ENCODE data around the gene IGSF5.
A peak's percentile ranks its signal among the peaks of the same experiment; 100 is the strongest.
"Not testable (repeated sequence)": the region's sequence is repeated elsewhere in the genome, so short reads cannot be mapped to it uniquely, and the experiment has no call there.

The IGSF5 gene

GRCh38 chr21:39744883-39745282, at the start of gene IGSF5:
Gene IGSF5, plus strand, starts transcription at chr21:39745183. Its CDS starts 327 bp downstream, at chr21:39745510.
- not testable (repeated sequence) for DNase-seq (ENCODE audit: extremely low read depth in 1 of 2, low read depth in 1 of 2)

GRCh38 chr21:39696196-39696595, 48.8 kb upstream of the IGSF5 start:
- DNase-seq (ENCODE audit: extremely low read depth in 1 of 2, low read depth in 1 of 2): no peak

- DNase-seq (ENCODE audit: extremely low read depth in 1 of 2, low read depth in 1 of 2): no peak
These were observed 48.4 kb upstream of the IGSF5 start for GRCh38 chr21:39696618-39697017.

- DNase-seq (ENCODE audit: extremely low read depth in 1 of 2, low read depth in 1 of 2): no peak
These were observed 44.7 kb upstream of the IGSF5 start for GRCh38 chr21:39700318-39700717.

GRCh38 chr21:39703578-39703977, 41.4 kb upstream of the IGSF5 start:
- DNase-seq (ENCODE audit: extremely low read depth in 1 of 2, low read depth in 1 of 2): no peak

- no peak for DNase-seq (ENCODE audit: extremely low read depth in 1 of 2, low read depth in 1 of 2)
These were observed 39.1 kb upstream of the IGSF5 start for GRCh38 chr21:39705849-39706248.

GRCh38 chr21:39707316-39707715, 37.7 kb upstream of the IGSF5 start:
- no peak for DNase-seq (ENCODE audit: extremely low read depth in 1 of 2, low read depth in 1 of 2)

- DNase-seq (ENCODE audit: extremely low read depth in 1 of 2, low read depth in 1 of 2): no peak
These were observed 34.1 kb upstream of the IGSF5 start for GRCh38 chr21:39710866-39711265.

GRCh38 chr21:39712273-39712672, 32.7 kb upstream of the IGSF5 start:
- DNase-seq (ENCODE audit: extremely low read depth in 1 of 2, low read depth in 1 of 2): no peak

- no peak for DNase-seq (ENCODE audit: extremely low read depth in 1 of 2, low read depth in 1 of 2)
These were observed 32.0 kb upstream of the IGSF5 start for GRCh38 chr21:39712976-39713375.

GRCh38 chr21:39713905-39714304, 31.1 kb upstream of the IGSF5 start:
- DNase-seq (ENCODE audit: extremely low read depth in 1 of 2, low read depth in 1 of 2): no peak

GRCh38 chr21:39714331-39714730, 30.7 kb upstream of the IGSF5 start:
- DNase-seq (ENCODE audit: extremely low read depth in 1 of 2, low read depth in 1 of 2): no peak

- DNase-seq (ENCODE audit: extremely low read depth in 1 of 2, low read depth in 1 of 2): peak; percentile 2 to 12
These were observed 29.1 kb upstream of the IGSF5 start for GRCh38 chr21:39715804-39716397.

- no peak for DNase-seq (ENCODE audit: extremely low read depth in 1 of 2, low read depth in 1 of 2)
These were observed 24.7 kb upstream of the IGSF5 start for GRCh38 chr21:39720126-39720778.

- DNase-seq (ENCODE audit: extremely low read depth in 1 of 2, low read depth in 1 of 2): no peak
These were observed 23.1 kb upstream of the IGSF5 start for GRCh38 chr21:39721885-39722284.

- no peak for DNase-seq (ENCODE audit: extremely low read depth in 1 of 2, low read depth in 1 of 2)
These were observed 20.0 kb upstream of the IGSF5 start for GRCh38 chr21:39724944-39725343.

- no peak for DNase-seq (ENCODE audit: extremely low read depth in 1 of 2, low read depth in 1 of 2)
These were observed 18.9 kb upstream of the IGSF5 start for GRCh38 chr21:39726133-39726532.

GRCh38 chr21:39727401-39728120, 17.4 kb upstream of the IGSF5 start:
- no peak for DNase-seq (ENCODE audit: extremely low read depth in 1 of 2, low read depth in 1 of 2)

GRCh38 chr21:39728341-39728740, 16.6 kb upstream of the IGSF5 start:
- DNase-seq (ENCODE audit: extremely low read depth in 1 of 2, low read depth in 1 of 2): no peak

GRCh38 chr21:39730418-39731157, 14.4 kb upstream of the IGSF5 start:
- no peak for DNase-seq (ENCODE audit: extremely low read depth in 1 of 2, low read depth in 1 of 2)

- no peak for DNase-seq (ENCODE audit: extremely low read depth in 1 of 2, low read depth in 1 of 2)
These were observed 8.3 kb upstream of the IGSF5 start for GRCh38 chr21:39736716-39737115.

All from stimulated activated CD8-positive, alpha-beta memory T cell treated with anti-CD3 and anti-CD28 coated beads, Interleukin-7, amount 100 ng/mL, for 48 hours (primary cell).